MM.1S (cell line): ENCODE data around the gene SLC13A2.

Experiments
- EZH2 ChIP-seq: fragments of 300-600 bp; sonication (generic); optimal IDR thresholded peaks from 2 replicates; pipeline ENCODE3; 2017; ENCODE audit warnings: low read depth, mild to moderate bottlenecking, antibody characterized with exemption, low read length, mixed read lengths
- TF ChIP-seq, protein P1 (sequence below): fragments of 300-600 bp; sonication (generic); IDR thresholded peaks from 2 replicates; pipeline ENCODE4 v1.5.1; 2016; ENCODE audit warnings: antibody characterized with exemption, low read length, mixed read lengths

DNA sequence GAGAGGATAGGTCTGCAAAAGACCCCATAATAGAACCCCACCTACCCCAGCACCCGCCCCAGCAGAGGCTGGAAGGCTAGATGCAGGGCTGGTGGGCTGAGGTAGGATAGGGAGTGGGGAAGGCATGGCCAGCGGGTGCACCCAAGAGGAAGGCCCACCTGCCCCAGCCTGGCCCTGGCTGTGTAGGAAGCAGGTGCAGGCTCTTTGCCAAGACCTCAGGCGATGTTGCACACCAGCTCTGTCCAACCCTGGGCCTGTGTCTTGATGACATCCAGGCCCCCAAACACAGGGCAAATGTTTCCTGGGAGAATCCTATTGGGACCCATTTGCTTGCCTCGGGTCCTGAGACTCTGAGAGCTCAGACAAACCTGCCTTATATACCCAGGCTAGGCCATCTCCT, 66.8 kb downstream of the SLC13A2 start:
- TF ChIP-seq EZH2 = no peak
- TF ChIP-seq, protein P1, sequence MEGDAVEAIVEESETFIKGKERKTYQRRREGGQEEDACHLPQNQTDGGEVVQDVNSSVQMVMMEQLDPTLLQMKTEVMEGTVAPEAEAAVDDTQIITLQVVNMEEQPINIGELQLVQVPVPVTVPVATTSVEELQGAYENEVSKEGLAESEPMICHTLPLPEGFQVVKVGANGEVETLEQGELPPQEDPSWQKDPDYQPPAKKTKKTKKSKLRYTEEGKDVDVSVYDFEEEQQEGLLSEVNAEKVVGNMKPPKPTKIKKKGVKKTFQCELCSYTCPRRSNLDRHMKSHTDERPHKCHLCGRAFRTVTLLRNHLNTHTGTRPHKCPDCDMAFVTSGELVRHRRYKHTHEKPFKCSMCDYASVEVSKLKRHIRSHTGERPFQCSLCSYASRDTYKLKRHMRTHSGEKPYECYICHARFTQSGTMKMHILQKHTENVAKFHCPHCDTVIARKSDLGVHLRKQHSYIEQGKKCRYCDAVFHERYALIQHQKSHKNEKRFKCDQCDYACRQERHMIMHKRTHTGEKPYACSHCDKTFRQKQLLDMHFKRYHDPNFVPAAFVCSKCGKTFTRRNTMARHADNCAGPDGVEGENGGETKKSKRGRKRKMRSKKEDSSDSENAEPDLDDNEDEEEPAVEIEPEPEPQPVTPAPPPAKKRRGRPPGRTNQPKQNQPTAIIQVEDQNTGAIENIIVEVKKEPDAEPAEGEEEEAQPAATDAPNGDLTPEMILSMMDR = no peak
